H1 (cell line): ENCODE results near the gene MRPL42. TPM values are rescaled to one million over a fixed set of nuclear protein-coding genes. Genes with fewer than 3 reads are reported as not detected.

ENCODE experiments used
- CEBPB ChIP-seq: IDR thresholded peaks from 2 replicates; pipeline ENCODE4 v1.6.1; 2012; ENCODE audit warnings: low read depth, low read length
- HDAC2 ChIP-seq, 2 experiments: fragments of 300-600 bp in 1 of 2; sonication (generic) in 1 of 2; IDR thresholded peaks; 2 replicates each; pipeline ENCODE4 v1.6.1; 2011 to 2012; ENCODE audit warnings: low read depth in 2 of 2, low read length in 2 of 2, mild to moderate bottlenecking in 2 of 2, moderate library complexity in 2 of 2, borderline replicate concordance in 1 of 2, inconsistent platforms in 1 of 2
- RXRA ChIP-seq: IDR thresholded peaks from 2 replicates; pipeline ENCODE4 v1.6.1; 2011; ENCODE audit warnings: low read depth, mild to moderate bottlenecking, low read length, moderate library complexity; ENCODE audit not compliant: insufficient read depth
- SAP30 ChIP-seq: fragments of 300-600 bp; sonication (generic); IDR thresholded peaks from 2 replicates; pipeline ENCODE4 v1.7.1; 2012; ENCODE audit warnings: low read length, moderate library complexity, mild to moderate bottlenecking, inconsistent platforms; ENCODE audit not compliant: insufficient read depth, insufficient replicate concordance
- SUZ12 ChIP-seq: fragments of 200-600 bp; sonication (generic); IDR thresholded peaks from 2 replicates; pipeline ENCODE4 v1.6.1; 2012; ENCODE audit warnings: mild to moderate bottlenecking, inconsistent platforms, low read length, moderate library complexity, mixed read lengths
- TBP ChIP-seq: IDR thresholded peaks from 2 replicates; pipeline ENCODE4 v1.6.1; 2011; ENCODE audit warnings: low read depth, low read length, improper control_type of control experiment
- polyA plus RNA-seq, 7 experiments: library from polyadenylated mRNA; depleted of rRNA in 3 of 7; stranded (reverse) in 5 of 7; unstranded in 2 of 7; fragments of >200 nt in 5 of 7; fragments of 200-250 nt in 2 of 7; gene quantifications; 1 replicate in 5 of 7; 2 replicates in 1 of 7; 4 replicates in 1 of 7; pipeline versions ENCODE4 v1.2.1 to v1.2.3, GENCODE V29; 2011 to 2013; ENCODE audit warnings: missing spikeins in 2 of 7, mixed read lengths in 2 of 7
- total RNA-seq: library from RNA; stranded (reverse); fragmentation: NEBNext Ultra II Directional; extraction: Animal tissue kit (Norgen Biotek cat#: 25700); gene quantifications from 2 replicates; pipeline ENCODE4 v1.2.1, GENCODE V29; 2021
- TF ChIP-seq, protein P1 (sequence below), 3 experiments: IDR thresholded peaks; 1 replicate in 2 of 3; 2 replicates in 1 of 3; pipeline versions ENCODE4 v1.5.1 to v1.6.1; 2011; ENCODE audit warnings: low read length in 3 of 3, mild to moderate bottlenecking in 3 of 3, inconsistent platforms in 2 of 3, low read depth in 1 of 3, moderate library complexity in 1 of 3; ENCODE audit not compliant: insufficient read depth in 1 of 3; ENCODE audit errors: control extremely low read depth in 1 of 3

MRPL42 gene
- total and polyA plus RNA-seq, 2 of the 8 experiments (the other 6 are each of a cell fraction or from before 2014, with no cell fraction given), result 110 to 176 TPM

DNA sequence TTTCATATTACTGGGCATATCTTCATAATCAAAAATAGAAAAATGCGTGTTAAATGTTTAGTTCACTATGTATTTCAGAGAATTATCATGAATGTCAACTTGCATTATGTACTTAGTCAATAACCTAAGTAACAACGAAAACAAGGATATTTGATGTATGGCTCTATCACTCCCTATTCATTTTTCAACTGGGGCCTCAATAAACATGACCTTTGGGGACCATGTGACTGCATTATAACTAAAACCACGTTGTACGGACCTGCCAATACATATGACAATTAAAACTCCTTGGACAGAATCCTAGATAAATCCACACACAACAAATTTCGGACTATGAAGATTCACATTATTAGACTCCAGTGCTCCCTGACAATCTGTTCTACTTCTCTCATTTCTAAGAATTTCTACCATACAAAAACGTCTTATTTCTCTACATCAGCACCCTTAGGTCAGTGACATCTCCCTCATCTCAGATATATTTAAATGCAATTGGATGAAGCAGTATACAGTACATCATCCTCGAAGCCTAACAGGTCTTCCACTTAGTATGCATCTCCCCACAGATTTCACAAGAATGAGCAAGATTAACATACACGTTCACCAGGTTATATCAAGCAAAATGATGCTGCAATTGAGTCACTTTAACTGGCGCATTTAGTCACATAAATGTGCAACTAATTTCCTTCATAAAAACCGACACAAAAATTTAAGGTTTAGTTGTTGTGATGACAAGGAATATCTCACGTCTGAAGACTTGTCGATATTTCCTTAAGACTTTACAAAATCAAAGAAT is 27.1 kb upstream of the MRPL42 start (continued):
- TF ChIP-seq HDAC2 (IDR thresholded peaks at IDR 0.05; ENCODE audit: borderline replicate concordance in 1 of 2, low read depth in 2 of 2, low read length in 2 of 2) (no peak), CEBPB (no peak), RXRA (no peak), SAP30 (no peak), TBP (no peak), SUZ12 (no peak)
- TF ChIP-seq, protein P1, sequence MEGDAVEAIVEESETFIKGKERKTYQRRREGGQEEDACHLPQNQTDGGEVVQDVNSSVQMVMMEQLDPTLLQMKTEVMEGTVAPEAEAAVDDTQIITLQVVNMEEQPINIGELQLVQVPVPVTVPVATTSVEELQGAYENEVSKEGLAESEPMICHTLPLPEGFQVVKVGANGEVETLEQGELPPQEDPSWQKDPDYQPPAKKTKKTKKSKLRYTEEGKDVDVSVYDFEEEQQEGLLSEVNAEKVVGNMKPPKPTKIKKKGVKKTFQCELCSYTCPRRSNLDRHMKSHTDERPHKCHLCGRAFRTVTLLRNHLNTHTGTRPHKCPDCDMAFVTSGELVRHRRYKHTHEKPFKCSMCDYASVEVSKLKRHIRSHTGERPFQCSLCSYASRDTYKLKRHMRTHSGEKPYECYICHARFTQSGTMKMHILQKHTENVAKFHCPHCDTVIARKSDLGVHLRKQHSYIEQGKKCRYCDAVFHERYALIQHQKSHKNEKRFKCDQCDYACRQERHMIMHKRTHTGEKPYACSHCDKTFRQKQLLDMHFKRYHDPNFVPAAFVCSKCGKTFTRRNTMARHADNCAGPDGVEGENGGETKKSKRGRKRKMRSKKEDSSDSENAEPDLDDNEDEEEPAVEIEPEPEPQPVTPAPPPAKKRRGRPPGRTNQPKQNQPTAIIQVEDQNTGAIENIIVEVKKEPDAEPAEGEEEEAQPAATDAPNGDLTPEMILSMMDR (IDR thresholded peaks at IDR 0.05; ENCODE audit: control extremely low read depth in 1 of 3, insufficient read depth in 1 of 3, low read depth in 1 of 3, low read length in 3 of 3), result no peak
